HPDE6-E6E7 (cell line): Measurements from ENCODE around the gene ASB6.
"Not testable (repeated sequence)": the region's sequence is repeated elsewhere in the genome, so short reads cannot be mapped to it uniquely, and the experiment has no call there.

Experiments used
- DNase-seq: peaks from one replicate; pipeline ENCODE4 v3.0.0; 2011; ENCODE audit warnings: missing footprints; ENCODE audit errors: extremely low spot score

ASB6 gene

GRCh38 chr9:129644365-129644764, 2.4 kb upstream of the ASB6 start:
- no peak for DNase-seq

- no peak for DNase-seq
Measured at GRCh38 chr9:129643706-129644105, 1.8 kb upstream of the ASB6 start.

GRCh38 chr9:129640871-129641749, 841 bp downstream of the ASB6 start:
- DNase-seq: no peak

DNA sequence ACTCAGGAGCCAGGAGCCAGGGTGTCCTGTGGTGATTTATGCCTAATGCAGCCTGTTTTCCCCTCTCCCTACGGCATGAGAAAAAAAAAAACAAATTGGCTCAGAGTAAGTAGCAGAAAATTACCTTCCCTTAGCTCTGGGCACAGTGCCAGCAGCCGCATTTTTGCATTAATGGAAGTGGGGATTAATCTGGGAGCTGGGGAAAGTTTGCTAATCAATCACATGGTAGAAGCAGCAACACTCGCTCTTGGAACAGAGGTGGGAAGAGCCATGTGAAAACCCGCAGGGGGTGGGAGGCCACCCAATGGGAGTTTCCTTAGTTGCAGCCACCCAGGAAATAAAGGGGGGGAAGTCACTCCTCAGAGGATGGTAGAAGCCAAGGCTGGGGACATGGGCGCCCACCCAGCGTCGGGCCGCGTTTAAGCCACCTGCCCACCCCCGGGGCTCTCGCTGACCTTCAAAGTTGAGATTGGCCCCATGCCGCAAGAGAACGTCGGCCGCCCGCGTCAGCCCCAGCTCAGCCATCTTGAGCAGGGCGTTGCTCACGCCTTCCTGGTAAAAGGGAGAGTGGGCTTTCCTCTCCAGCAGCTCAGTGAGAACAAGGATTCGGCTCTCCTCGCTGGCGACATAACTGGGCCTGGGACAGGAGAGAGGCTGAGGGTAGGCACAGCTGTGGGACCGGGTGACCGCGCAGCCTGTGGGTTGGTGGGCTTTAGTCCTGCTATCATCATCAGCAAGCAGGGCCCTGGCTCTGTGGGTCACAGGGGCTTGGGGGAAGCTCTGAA, 1.7 kb downstream of the ASB6 start:
- no peak for DNase-seq

DNA sequence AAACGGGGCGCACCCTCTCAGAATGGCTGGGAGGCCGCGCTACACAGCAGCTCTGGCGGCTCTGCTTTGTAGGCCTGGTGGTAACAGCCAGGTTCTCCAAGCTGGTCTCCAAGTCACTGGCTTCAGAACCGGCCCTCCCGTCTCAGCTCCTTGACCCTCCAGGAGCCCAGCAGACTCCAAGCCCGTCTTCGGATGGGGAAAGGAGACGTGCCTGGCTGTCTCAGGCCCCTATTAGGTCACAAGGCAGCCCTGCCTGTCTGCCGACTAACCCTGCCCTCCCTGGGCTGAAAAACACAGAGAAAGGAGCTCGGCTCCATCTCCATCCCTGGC, 2.2 kb downstream of the ASB6 start:
- no peak for DNase-seq

GRCh38 chr9:129639034-129639630, 2.8 kb downstream of the ASB6 start:
- DNase-seq: no peak

- no peak for DNase-seq
Measured at GRCh38 chr9:129637673-129638439, 4.1 kb downstream of the ASB6 start.

- no peak for DNase-seq
Measured at GRCh38 chr9:129637102-129637501, 4.8 kb downstream of the ASB6 start.

DNA sequence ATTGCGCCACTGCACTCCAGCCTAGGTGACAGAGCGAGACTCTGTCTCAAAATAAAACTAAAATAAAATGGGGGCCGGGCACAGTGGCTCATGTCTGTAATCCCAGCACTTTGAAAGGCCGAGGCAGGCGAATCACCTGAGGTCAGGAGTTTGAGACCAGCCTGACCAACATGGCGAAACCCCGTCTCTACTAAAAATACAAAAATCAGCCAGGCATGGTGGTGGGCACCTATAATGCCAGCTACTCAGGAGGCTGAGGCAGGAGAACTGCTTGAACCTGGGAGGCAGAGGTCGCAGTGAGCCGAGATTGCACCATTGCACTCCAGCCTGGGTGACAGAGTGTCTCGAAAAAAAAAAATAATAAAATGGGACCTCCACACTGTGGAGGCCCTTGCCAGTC, 5.6 kb downstream of the ASB6 start:
- not testable (repeated sequence) for DNase-seq

GRCh38 chr9:129635099-129636065, 6.6 kb downstream of the ASB6 start:
- no peak for DNase-seq

GRCh38 chr9:129633848-129634247, 8.1 kb downstream of the ASB6 start:
- no peak for DNase-seq

GRCh38 chr9:129633207-129633606, 8.7 kb downstream of the ASB6 start:
- DNase-seq: no peak

- no peak for DNase-seq
Measured at GRCh38 chr9:129632460-129632859, 9.5 kb downstream of the ASB6 start.

DNA sequence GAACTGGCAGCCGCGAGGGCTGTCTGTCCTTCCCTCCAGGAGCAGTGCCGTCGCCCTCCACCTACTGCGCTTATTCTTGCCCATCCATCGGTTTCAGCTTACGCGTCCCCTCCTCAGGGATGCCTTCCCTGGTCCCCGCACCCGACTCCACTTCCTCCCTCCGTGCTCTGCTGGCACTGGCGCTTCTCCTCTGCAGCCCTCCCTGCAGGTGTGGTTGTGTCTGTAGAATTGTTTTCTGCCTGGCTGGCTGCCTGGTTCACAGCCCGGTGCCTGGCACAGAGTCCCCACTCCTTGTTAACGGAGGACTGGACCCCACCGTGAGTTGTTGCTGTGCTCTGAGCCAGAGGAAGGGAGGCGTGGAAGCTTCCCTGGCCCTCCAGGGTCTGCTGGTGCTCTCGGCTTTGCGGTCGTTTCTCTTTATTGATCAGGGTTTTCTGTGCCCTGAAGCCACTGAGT, 10.2 kb downstream of the ASB6 start:
- DNase-seq: no peak

DNA sequence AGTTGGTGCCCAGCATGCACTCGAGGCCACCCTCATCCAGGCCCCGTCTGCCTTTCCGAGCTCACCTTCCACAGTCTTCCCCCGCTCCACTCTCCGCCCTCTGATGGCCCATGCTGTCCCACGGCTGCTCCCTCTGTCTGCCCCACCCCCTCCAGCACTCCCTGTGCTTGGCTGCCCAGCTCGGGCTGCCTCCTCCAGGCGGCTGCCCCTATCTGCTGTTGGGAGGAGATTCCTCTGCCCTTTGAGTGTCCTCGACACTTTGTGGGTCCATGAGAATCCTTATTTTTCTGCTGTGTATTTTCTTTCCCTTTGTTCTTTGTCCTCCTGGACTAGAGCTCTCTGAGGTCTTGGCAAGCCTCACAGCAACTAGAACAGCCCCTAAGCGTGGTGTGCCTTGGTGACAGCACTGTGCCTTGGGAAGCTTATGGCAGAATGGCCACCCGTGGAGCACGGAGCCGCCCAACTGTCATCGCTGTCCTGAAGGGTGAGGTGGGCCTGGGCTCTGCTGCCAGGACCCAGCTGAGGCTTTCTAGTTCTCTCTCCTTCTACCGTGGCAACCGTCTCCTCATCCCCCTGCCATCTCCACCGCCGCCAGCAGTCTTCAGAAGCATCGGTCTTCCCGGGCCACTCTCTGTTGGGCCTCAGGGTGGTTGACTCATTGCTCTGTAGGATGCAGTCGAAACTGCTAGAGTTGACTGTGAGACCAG, 10.8 kb downstream of the ASB6 start:
- DNase-seq: no peak

DNA sequence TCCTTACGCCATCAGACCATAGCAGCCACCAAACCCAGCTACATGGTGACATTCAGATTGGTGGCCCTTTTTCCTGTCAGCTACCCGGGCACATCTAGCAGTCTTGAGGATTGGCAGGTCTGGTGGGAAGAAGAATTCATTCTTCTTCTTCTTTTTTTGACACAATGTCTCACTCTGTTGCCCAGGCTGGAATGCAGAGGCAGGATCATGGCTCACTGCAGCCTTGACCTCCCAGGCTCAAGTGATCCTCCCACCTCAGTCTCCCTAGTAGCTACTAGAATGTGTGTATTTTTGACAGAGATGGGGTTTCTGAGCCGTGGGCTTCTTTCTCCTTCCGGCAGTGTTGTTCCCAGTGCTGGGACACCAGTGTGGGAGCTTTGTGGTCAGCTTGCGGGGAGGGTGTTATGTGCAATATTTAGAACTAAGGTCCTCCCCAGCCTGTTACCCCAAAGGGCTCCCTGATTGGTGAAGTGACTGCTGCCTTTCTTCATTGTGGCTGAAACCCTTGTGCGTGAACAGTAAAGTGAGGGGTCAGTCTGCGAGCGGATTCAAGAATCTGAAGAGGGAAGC, 12.6 kb downstream of the ASB6 start:
- DNase-seq: no peak

DNA sequence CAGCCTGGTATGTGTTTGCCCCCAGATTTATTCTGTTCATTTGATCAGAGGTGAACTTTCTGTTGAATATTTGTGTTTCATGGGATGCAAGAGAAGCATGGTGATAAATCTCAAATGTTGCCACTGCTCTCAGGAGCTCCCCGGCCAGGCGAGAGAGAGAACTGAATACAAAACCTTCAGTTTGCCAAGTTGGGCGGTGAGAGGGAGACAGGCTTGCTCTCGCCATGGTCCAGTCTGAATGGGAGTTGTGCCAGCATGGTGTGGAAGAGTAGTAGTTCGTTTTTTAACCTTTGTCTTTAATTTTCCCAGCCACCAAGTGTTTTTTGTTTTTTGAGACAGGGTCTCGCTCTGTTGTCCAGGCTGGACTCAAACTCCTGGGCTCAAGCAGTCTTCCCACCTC, 13.2 kb downstream of the ASB6 start:
- DNase-seq: no peak

- no peak for DNase-seq
Measured at GRCh38 chr9:129627556-129628440, 14.2 kb downstream of the ASB6 start.
